K562 (cell line): ENCODE data around the gene USP2. TPM values are rescaled to one million over a fixed set of nuclear protein-coding genes. Genes with fewer than 3 reads are reported as not detected.

Experiments used
- CCNT2 ChIP-seq: IDR thresholded peaks from 2 replicates; pipeline ENCODE4 v1.6.1; 2011; ENCODE audit warnings: borderline replicate concordance, low read depth, mild to moderate bottlenecking, moderate library complexity, mixed read lengths, low read length; ENCODE audit not compliant: insufficient read length; ENCODE audit errors: extremely low read depth
- ELK3 ChIP-seq: fragments of 450-650 bp; formaldehyde crosslinking; IDR thresholded peaks from 2 replicates; pipeline ENCODE4 v1.4.0; 2020; ENCODE audit warnings: mild to moderate bottlenecking
- GATAD2A ChIP-seq: fragments of 450-650 bp; IDR thresholded peaks from 2 replicates; pipeline ENCODE4 v1.6.1; 2017
- HDAC2 ChIP-seq: fragments of 450-650 bp; IDR thresholded peaks from 2 replicates; pipeline ENCODE4 v1.6.1; 2016; ENCODE audit warnings: mild to moderate bottlenecking
- POLR2B ChIP-seq: fragments of 450-650 bp; IDR thresholded peaks from 2 replicates; pipeline ENCODE4 v1.6.1; 2018; ENCODE audit warnings: low read depth; ENCODE audit not compliant: partially characterized antibody
- RBM39 ChIP-seq: fragments of 200-400 bp; formaldehyde crosslinking; optimal IDR thresholded peaks from 2 replicates; pipeline ENCODE3; 2018; ENCODE audit warnings: low read depth, low read length
- SETDB1 ChIP-seq: IDR thresholded peaks from one replicate; pipeline ENCODE4 v1.6.1; 2012; ENCODE audit warnings: low read length, control low read depth, inconsistent platforms
- SREBF2 ChIP-seq: sonication (generic); formaldehyde crosslinking; IDR thresholded peaks from 2 replicates; pipeline ENCODE4 v1.4.0; 2020; ENCODE audit warnings: mild to moderate bottlenecking, missing genetic modification reagents
- TEAD4 ChIP-seq, 2 experiments: sonication (generic) in 1 of 2; formaldehyde crosslinking in 1 of 2; IDR thresholded peaks; 2 replicates each; pipeline versions ENCODE4 v1.6.1 to v1.8.0; 2012 to 2022; ENCODE audit warnings: borderline replicate concordance in 1 of 2, inconsistent platforms in 1 of 2, low read length in 1 of 2, mild to moderate bottlenecking in 1 of 2, missing genetic modification reagents in 1 of 2
- USF2 ChIP-seq: sonication (generic); formaldehyde crosslinking; IDR thresholded peaks from 2 replicates; pipeline ENCODE4 v1.5.0; 2020; ENCODE audit warnings: missing genetic modification reagents
- ZNF197 ChIP-seq: fragments of 200-800 bp; sonication (Bioruptor generic); IDR thresholded peaks from 2 replicates; pipeline ENCODE4 v1.6.1; 2016; ENCODE audit warnings: low read depth, missing genetic modification characterization, missing compliant biosample characterization
- ZNF431 ChIP-seq: sonication (generic); formaldehyde crosslinking; IDR thresholded peaks from 2 replicates; pipeline ENCODE4 v1.8.0; 2022; ENCODE audit warnings: mild to moderate bottlenecking, missing genetic modification reagents
- ZNF668 ChIP-seq: fragments of 250-450 bp; sonication (Bioruptor Pico); IDR thresholded peaks from 2 replicates; pipeline ENCODE4 v1.8.0; 2022; ENCODE audit warnings: mild to moderate bottlenecking, inconsistent platforms
- ZNF77 ChIP-seq: fragments of 250-450 bp; sonication (Bioruptor Pico); IDR thresholded peaks from 2 replicates; pipeline ENCODE4 v1.5.0; 2020
- polyA plus RNA-seq, 8 experiments: library from polyadenylated mRNA; depleted of rRNA in 4 of 8; stranded (reverse) in 5 of 8; unstranded in 3 of 8; fragments of >200 nt; fragmentation: Nextera tagmentation in 2 of 8; fragmentation: Illumina TruSeq in 1 of 8; extraction: Ambion mirVana in 2 of 8; extraction: Trizol in 1 of 8; gene quantifications; 2 replicates each; pipeline versions ENCODE4 v1.2.1 to v1.2.3, GENCODE V29; 2011 to 2014; ENCODE audit warnings: inconsistent platforms in 1 of 8, missing spikeins in 1 of 8
- total RNA-seq, 7 experiments: library from RNA; depleted of rRNA in 6 of 7; stranded (reverse); fragments of >200 nt in 6 of 7; fragmentation: Illumina TruSeq in 2 of 7; extraction: Trizol in 2 of 7; gene quantifications; 2 replicates each; pipeline versions ENCODE4 v1.2.1 to v1.2.3, GENCODE V29; 2011 to 2021; ENCODE audit warnings: low replicate concordance in 1 of 7
- TF ChIP-seq, protein P1 (sequence below): fragments of 450-650 bp; IDR thresholded peaks from 2 replicates; pipeline ENCODE4 v1.6.1; 2016; ENCODE audit warnings: mild to moderate bottlenecking, moderate library complexity

Gene USP2
- total and polyA plus RNA-seq, 9 of the 15 experiments (the other 6 are each of a cell fraction or from before 2014, with no cell fraction given): 2.8 to 16.9 (median 3.9) TPM

- TF ChIP-seq, protein P1, sequence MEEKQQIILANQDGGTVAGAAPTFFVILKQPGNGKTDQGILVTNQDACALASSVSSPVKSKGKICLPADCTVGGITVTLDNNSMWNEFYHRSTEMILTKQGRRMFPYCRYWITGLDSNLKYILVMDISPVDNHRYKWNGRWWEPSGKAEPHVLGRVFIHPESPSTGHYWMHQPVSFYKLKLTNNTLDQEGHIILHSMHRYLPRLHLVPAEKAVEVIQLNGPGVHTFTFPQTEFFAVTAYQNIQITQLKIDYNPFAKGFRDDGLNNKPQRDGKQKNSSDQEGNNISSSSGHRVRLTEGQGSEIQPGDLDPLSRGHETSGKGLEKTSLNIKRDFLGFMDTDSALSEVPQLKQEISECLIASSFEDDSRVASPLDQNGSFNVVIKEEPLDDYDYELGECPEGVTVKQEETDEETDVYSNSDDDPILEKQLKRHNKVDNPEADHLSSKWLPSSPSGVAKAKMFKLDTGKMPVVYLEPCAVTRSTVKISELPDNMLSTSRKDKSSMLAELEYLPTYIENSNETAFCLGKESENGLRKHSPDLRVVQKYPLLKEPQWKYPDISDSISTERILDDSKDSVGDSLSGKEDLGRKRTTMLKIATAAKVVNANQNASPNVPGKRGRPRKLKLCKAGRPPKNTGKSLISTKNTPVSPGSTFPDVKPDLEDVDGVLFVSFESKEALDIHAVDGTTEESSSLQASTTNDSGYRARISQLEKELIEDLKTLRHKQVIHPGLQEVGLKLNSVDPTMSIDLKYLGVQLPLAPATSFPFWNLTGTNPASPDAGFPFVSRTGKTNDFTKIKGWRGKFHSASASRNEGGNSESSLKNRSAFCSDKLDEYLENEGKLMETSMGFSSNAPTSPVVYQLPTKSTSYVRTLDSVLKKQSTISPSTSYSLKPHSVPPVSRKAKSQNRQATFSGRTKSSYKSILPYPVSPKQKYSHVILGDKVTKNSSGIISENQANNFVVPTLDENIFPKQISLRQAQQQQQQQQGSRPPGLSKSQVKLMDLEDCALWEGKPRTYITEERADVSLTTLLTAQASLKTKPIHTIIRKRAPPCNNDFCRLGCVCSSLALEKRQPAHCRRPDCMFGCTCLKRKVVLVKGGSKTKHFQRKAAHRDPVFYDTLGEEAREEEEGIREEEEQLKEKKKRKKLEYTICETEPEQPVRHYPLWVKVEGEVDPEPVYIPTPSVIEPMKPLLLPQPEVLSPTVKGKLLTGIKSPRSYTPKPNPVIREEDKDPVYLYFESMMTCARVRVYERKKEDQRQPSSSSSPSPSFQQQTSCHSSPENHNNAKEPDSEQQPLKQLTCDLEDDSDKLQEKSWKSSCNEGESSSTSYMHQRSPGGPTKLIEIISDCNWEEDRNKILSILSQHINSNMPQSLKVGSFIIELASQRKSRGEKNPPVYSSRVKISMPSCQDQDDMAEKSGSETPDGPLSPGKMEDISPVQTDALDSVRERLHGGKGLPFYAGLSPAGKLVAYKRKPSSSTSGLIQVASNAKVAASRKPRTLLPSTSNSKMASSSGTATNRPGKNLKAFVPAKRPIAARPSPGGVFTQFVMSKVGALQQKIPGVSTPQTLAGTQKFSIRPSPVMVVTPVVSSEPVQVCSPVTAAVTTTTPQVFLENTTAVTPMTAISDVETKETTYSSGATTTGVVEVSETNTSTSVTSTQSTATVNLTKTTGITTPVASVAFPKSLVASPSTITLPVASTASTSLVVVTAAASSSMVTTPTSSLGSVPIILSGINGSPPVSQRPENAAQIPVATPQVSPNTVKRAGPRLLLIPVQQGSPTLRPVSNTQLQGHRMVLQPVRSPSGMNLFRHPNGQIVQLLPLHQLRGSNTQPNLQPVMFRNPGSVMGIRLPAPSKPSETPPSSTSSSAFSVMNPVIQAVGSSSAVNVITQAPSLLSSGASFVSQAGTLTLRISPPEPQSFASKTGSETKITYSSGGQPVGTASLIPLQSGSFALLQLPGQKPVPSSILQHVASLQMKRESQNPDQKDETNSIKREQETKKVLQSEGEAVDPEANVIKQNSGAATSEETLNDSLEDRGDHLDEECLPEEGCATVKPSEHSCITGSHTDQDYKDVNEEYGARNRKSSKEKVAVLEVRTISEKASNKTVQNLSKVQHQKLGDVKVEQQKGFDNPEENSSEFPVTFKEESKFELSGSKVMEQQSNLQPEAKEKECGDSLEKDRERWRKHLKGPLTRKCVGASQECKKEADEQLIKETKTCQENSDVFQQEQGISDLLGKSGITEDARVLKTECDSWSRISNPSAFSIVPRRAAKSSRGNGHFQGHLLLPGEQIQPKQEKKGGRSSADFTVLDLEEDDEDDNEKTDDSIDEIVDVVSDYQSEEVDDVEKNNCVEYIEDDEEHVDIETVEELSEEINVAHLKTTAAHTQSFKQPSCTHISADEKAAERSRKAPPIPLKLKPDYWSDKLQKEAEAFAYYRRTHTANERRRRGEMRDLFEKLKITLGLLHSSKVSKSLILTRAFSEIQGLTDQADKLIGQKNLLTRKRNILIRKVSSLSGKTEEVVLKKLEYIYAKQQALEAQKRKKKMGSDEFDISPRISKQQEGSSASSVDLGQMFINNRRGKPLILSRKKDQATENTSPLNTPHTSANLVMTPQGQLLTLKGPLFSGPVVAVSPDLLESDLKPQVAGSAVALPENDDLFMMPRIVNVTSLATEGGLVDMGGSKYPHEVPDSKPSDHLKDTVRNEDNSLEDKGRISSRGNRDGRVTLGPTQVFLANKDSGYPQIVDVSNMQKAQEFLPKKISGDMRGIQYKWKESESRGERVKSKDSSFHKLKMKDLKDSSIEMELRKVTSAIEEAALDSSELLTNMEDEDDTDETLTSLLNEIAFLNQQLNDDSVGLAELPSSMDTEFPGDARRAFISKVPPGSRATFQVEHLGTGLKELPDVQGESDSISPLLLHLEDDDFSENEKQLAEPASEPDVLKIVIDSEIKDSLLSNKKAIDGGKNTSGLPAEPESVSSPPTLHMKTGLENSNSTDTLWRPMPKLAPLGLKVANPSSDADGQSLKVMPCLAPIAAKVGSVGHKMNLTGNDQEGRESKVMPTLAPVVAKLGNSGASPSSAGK: peak; percentile 44
- 0 out of 2 replicates have a peak, but pooled peaks have one; percentile 35 for TF ChIP-seq ZNF197 (CRISPR knock-in tag)
- TF ChIP-seq RBM39: no peak
- TF ChIP-seq HDAC2: no peak
- TF ChIP-seq TEAD4 (IDR thresholded peaks at IDR 0.05; ENCODE audit: low read length): 0 out of 2 replicates have a peak, but pooled peaks have one; percentile 6
- no peak for TF ChIP-seq TEAD4 (CRISPR knock-in tag; IDR thresholded peaks at IDR 0.05; ENCODE audit: borderline replicate concordance)
- TF ChIP-seq SREBF2: 0 out of 2 replicates have a peak, but pooled peaks have one; percentile 52
- no peak for TF ChIP-seq ZNF668 (CRISPR knock-in tag)
- TF ChIP-seq ZNF431: 0 out of 2 replicates have a peak, but pooled peaks have one; percentile 22
- no peak for TF ChIP-seq ZNF77 (CRISPR knock-in tag)
- peak; percentile 66 for TF ChIP-seq POLR2B
- TF ChIP-seq CCNT2: peak; percentile 87
- TF ChIP-seq ELK3 (CRISPR knock-in tag): no peak
- TF ChIP-seq SETDB1: no peak
- TF ChIP-seq GATAD2A: no peak
- no peak for TF ChIP-seq USF2 (CRISPR knock-in tag)
Observed at GRCh38 chr11:119320776-119321524, 60.5 kb downstream of the USP2 start (continued).
